Measurements from ENCODE around the gene ANKS6. TPM values are rescaled to one million over a fixed set of nuclear protein-coding genes. Genes with fewer than 3 reads are reported as not detected.

Gene ANKS6
- total and polyA plus RNA-seq, 9 of the 15 experiments (the other 6 are each of a cell fraction or from before 2014, with no cell fraction given), result 9.9 to 74.5 (median 36.9) TPM

- TF ChIP-seq JUND (IDR thresholded peaks at IDR 0.05; ENCODE audit: borderline replicate concordance, low read depth, low read length) (peak; percentile 66), JUND (tag; IDR thresholded peaks at IDR 0.05; ENCODE audit: borderline replicate concordance, low read depth, low read length) (peak; percentile 77; the same call in 1 of the 3 replicates), MTA1 (IDR thresholded peaks at IDR 0.05; ENCODE audit: borderline replicate concordance) (peak; percentile 53; the same call in 1 of the 2 replicates), ZHX1 (conservative IDR thresholded peaks at IDR 0.05; ENCODE audit: low read length) (no peak), ADNP (tag; IDR thresholded peaks at IDR 0.05) (peak; percentile 79; the same call in 1 of the 2 replicates), ZNF232 (CRISPR knock-in tag; IDR thresholded peaks at IDR 0.05) (0 out of 2 replicates have a peak, but pooled peaks have one; percentile 9), ZNF395 (CRISPR knock-in tag; IDR thresholded peaks at IDR 0.05) (peak; percentile 91), ZNF121 (CRISPR knock-in tag; conservative IDR thresholded peaks at IDR 0.05) (no peak), HDAC3 (IDR thresholded peaks at IDR 0.05; ENCODE audit: borderline replicate concordance, partially characterized antibody) (no peak), ZNF512 (tag; IDR thresholded peaks at IDR 0.05) (no peak), ZNF766 (CRISPR knock-in tag; conservative IDR thresholded peaks at IDR 0.05) (peak; percentile 91), ZNF41 (CRISPR knock-in tag; conservative IDR thresholded peaks at IDR 0.05) (no peak), MCM7 (IDR thresholded peaks at IDR 0.05) (no peak), RBM15 (IDR thresholded peaks at IDR 0.05; ENCODE audit: insufficient read depth, low read length) (no peak), THAP7 (CRISPR knock-in tag; IDR thresholded peaks at IDR 0.05) (no peak), HOMEZ (CRISPR knock-in tag; IDR thresholded peaks at IDR 0.05) (no peak), CBX1 (IDR thresholded peaks at IDR 0.05; ENCODE audit: low read depth) (0 out of 2 replicates have a peak, but pooled peaks have one; percentile 28), HCFC1 (IDR thresholded peaks at IDR 0.05; ENCODE audit: low read depth, low read length) (0 out of 2 replicates have a peak, but pooled peaks have one; percentile 33), LARP7 (IDR thresholded peaks at IDR 0.05) (peak; percentile 53; the same call in 1 of the 2 replicates)
These were observed 37.0 kb upstream of the ANKS6 start (continued) for GRCh38 chr9:98833090-98833956.

Data from K562 (cell line).